SK-N-SH (cell line): Measurements from ENCODE around the gene METRNL. TPM values are rescaled to one million over a fixed set of nuclear protein-coding genes. Genes with fewer than 3 reads are reported as not detected.
"Not testable (repeated sequence)": the region's sequence is repeated elsewhere in the genome, so short reads cannot be mapped to it uniquely, and the experiment has no call there.

Source experiments
- CTCF ChIA-PET: fragments of 300-600, 350-600 bp; formaldehyde crosslinking; extraction: SDS; loops from one replicate; lab custom pipeline; 2021; lab: Yijun Ruan, JAX
- POLR2A ChIA-PET: fragments of 350-600 bp; sonication (Branson Sonifier 250); formaldehyde crosslinking; extraction: SDS; loops from one replicate; lab custom pipeline; 2020; ENCODE audit warnings: antibody characterized with exemption, inconsistent platforms; lab: Yijun Ruan, JAX
- DNase-seq: peaks from one replicate; pipeline ENCODE4 v3.0.0; 2012
- H2AFZ ChIP-seq: fragments of 200-600 bp; sonication (generic); 2 replicates; pipeline ENCODE4 v1.8.1; 2016; ENCODE audit warnings: antibody characterized with exemption, mild to moderate bottlenecking, low read depth
- H3F3A ChIP-seq: fragments of 200-600 bp; sonication (generic); replicated peaks from 2 replicates; pipeline ENCODE3; 2016; ENCODE audit warnings: antibody characterized with exemption, mild to moderate bottlenecking; ENCODE audit not compliant: insufficient read depth
- H3K27ac ChIP-seq, 2 experiments: fragments of 200-500 bp in 1 of 2; fragments of 200-600 bp in 1 of 2; sonication (Bioruptor generic) in 1 of 2; sonication (generic), shearing (Covaris generic) in 1 of 2; 2 replicates each; pipeline versions ENCODE4 v1.5.1 to v1.6.1; 2014 to 2016; ENCODE audit warnings: low read depth in 2 of 2, inconsistent platforms in 1 of 2, low read length in 1 of 2, mild to moderate bottlenecking in 1 of 2, mixed read lengths in 1 of 2
- H3K27me3 ChIP-seq: fragments of 200-600 bp; sonication (generic), shearing (Covaris generic); 2 replicates; pipeline ENCODE4 v1.6.1; 2016; ENCODE audit warnings: mixed run types; ENCODE audit not compliant: insufficient read depth
- H3K36me3 ChIP-seq, 2 experiments: fragments of 200-500 bp in 1 of 2; fragments of 200-600 bp in 1 of 2; sonication (Bioruptor generic) in 1 of 2; sonication (generic) in 1 of 2; replicated peaks in 1 of 2; 2 replicates each; pipeline versions ENCODE3 to v1.5.1; 2014 to 2016; ENCODE audit warnings: low read length in 1 of 2, mild to moderate bottlenecking in 1 of 2; ENCODE audit not compliant: insufficient read depth in 2 of 2, control insufficient read depth in 1 of 2
- H3K4me1 ChIP-seq, 2 experiments: fragments of 200-500 bp in 1 of 2; fragments of 200-600 bp in 1 of 2; sonication (Bioruptor generic) in 1 of 2; sonication (generic), shearing (Covaris generic) in 1 of 2; 2 replicates each; pipeline versions ENCODE4 v1.5.1 to v1.6.1; 2014 to 2016; ENCODE audit warnings: low read depth in 1 of 2, low read length in 1 of 2, mixed run types in 1 of 2; ENCODE audit not compliant: insufficient read depth in 2 of 2, control insufficient read depth in 1 of 2
- H3K4me2 ChIP-seq: fragments of 200-600 bp; sonication (generic), shearing (Covaris generic); 2 replicates; pipeline ENCODE4 v1.6.1; 2017; ENCODE audit warnings: mixed run types
- H3K4me3 ChIP-seq, 2 experiments: fragments of 200-500 bp in 1 of 2; fragments of 200-600 bp in 1 of 2; sonication (Bioruptor generic) in 1 of 2; sonication (generic), shearing (Covaris generic) in 1 of 2; 2 replicates each; pipeline versions ENCODE4 v1.5.1 to v1.8.1; 2014 to 2016; ENCODE audit warnings: low read depth in 2 of 2, inconsistent platforms in 1 of 2, low read length in 1 of 2, mild to moderate bottlenecking in 1 of 2, mixed read lengths in 1 of 2, moderate library complexity in 1 of 2
- H3K79me2 ChIP-seq: fragments of 200-600 bp; sonication (generic); 2 replicates; pipeline ENCODE4 v1.8.1; 2017; ENCODE audit warnings: mild to moderate bottlenecking; ENCODE audit not compliant: insufficient read depth
- H3K9ac ChIP-seq: fragments of 200-600 bp; sonication (generic); 2 replicates; pipeline ENCODE4 v1.6.1; 2017; ENCODE audit warnings: mixed run types
- H3K9me2 ChIP-seq: fragments of 200-600 bp; sonication (generic); 2 replicates; pipeline ENCODE4 v1.6.1; 2017; ENCODE audit warnings: mixed run types
- H3K9me3 ChIP-seq: fragments of 200-600 bp; sonication (generic); 2 replicates; pipeline ENCODE4 v1.6.1; 2017; ENCODE audit warnings: mixed run types, mild to moderate bottlenecking, moderate library complexity
- H4K20me1 ChIP-seq: fragments of 200-600 bp; sonication (generic); 2 replicates; pipeline ENCODE4 v1.6.1; 2017; ENCODE audit warnings: mild to moderate bottlenecking, mixed run types; ENCODE audit not compliant: insufficient read depth
- CHD2 ChIP-seq: fragments of 150-350 bp; IDR thresholded peaks from 2 replicates; pipeline ENCODE4 v1.6.1; 2018; ENCODE audit warnings: low read length; ENCODE audit not compliant: partially characterized antibody
- ELF1 ChIP-seq: IDR thresholded peaks from 2 replicates; pipeline ENCODE4 v1.4.0; 2012
- EZH2phosphoT487 ChIP-seq: fragments of 200-600 bp; sonication (generic); IDR thresholded peaks from 2 replicates; pipeline ENCODE4 v1.6.1; 2017; ENCODE audit warnings: low read depth, mixed run types, mild to moderate bottlenecking, antibody characterized with exemption, moderate library complexity, borderline replicate concordance
- MEF2A ChIP-seq: IDR thresholded peaks from 2 replicates; pipeline ENCODE4 v1.4.0; 2012; ENCODE audit warnings: low read depth, borderline replicate concordance
- MXI1 ChIP-seq: IDR thresholded peaks from 2 replicates; pipeline ENCODE4 v1.6.1; 2012; ENCODE audit warnings: mild to moderate bottlenecking, low read depth, low read length, improper control_type of control experiment
- NRF1 ChIP-seq: IDR thresholded peaks from 2 replicates; pipeline ENCODE4 v1.6.1; 2012; ENCODE audit warnings: low read depth, mild to moderate bottlenecking, low read length
- POLR2AphosphoS5 ChIP-seq: IDR thresholded peaks from 2 replicates; pipeline ENCODE4 v1.6.1; 2012; ENCODE audit warnings: low read depth, low read length
- RCOR1 ChIP-seq: fragments of 150-350 bp; IDR thresholded peaks from 2 replicates; pipeline ENCODE4 v1.6.1; 2017; ENCODE audit warnings: antibody characterized with exemption, low read length
- RXRA ChIP-seq: IDR thresholded peaks from 2 replicates; pipeline ENCODE4 v1.4.0; 2012; ENCODE audit warnings: low read depth, mild to moderate bottlenecking, borderline replicate concordance
- USF1 ChIP-seq: IDR thresholded peaks from 2 replicates; pipeline ENCODE4 v1.4.0; 2012; ENCODE audit warnings: low read depth, borderline replicate concordance
- YY1 ChIP-seq: IDR thresholded peaks from 2 replicates; pipeline ENCODE4 v1.4.0; 2012; ENCODE audit warnings: low read depth, mild to moderate bottlenecking
- WGBS: methylation state at CpG from one replicate; pipeline ENCODE4 v1.1.6; 2017; ENCODE audit warnings: low lambda C conversion rate; 5-methylcytosine and 5-hydroxymethylcytosine counted together
- polyA plus RNA-seq, 3 experiments: library from polyadenylated mRNA; depleted of rRNA; stranded (reverse); fragments of >200 nt; gene quantifications; 2 replicates each; pipeline ENCODE4 v1.2.3, GENCODE V29; 2012
- TF ChIP-seq, protein P1 (sequence below): fragments of 150-350 bp; IDR thresholded peaks from 2 replicates; pipeline ENCODE4 v1.6.1; 2017; ENCODE audit warnings: antibody characterized with exemption, low read length, low read depth, borderline replicate concordance
- TF ChIP-seq, protein P2 (sequence below): fragments of 150-350 bp; IDR thresholded peaks from 2 replicates; pipeline ENCODE4 v1.6.1; 2016; ENCODE audit warnings: mild to moderate bottlenecking, low read depth, low read length

The METRNL gene
- polyA plus RNA-seq, 1 of the 3 experiments (the other 2 are of a cell fraction), result 75.5 TPM

GRCh38 chr17:83065660-83066542 lies 13.5 kb upstream of the METRNL start:
- H3K79me2 ChIP-seq, result no peaks in the 10 kb centered on the region
- no peak overlapping the region for H3K9ac ChIP-seq
- H3K27ac ChIP-seq, result no peak overlapping the region
- no peak overlapping the region for H3K4me3 ChIP-seq
- no peaks in the 10 kb centered on the region for H3K27me3 ChIP-seq
- H2AFZ ChIP-seq, result no peak overlapping the region
- no peaks in the 10 kb centered on the region for H3K9me2 ChIP-seq
- H3K36me3 ChIP-seq, result no peaks in the 10 kb centered on the region
- no peak for DNase-seq
- POLR2A ChIA-PET, result interaction anchor here (1.2 kb wide), 1 partner anchor 13 kb away, joined by 3 read pairs; the partner anchor contains the start of gene METRNL
- 79% methylated on average over 26 of the region's 39 CpGs for WGBS
- no peaks in the 10 kb centered on the region for H3F3A ChIP-seq
- no peak overlapping the region for H3K4me2 ChIP-seq
- TF ChIP-seq, protein P1, sequence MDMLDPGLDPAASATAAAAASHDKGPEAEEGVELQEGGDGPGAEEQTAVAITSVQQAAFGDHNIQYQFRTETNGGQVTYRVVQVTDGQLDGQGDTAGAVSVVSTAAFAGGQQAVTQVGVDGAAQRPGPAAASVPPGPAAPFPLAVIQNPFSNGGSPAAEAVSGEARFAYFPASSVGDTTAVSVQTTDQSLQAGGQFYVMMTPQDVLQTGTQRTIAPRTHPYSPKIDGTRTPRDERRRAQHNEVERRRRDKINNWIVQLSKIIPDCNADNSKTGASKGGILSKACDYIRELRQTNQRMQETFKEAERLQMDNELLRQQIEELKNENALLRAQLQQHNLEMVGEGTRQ, result no peak
- TF ChIP-seq ELF1 (no peak), MEF2A (no peak), POLR2AphosphoS5 (no peak), USF1 (no peak), NRF1 (no peak), MXI1 (no peak), EZH2phosphoT487 (no peak), RXRA (no peak), YY1 (no peak), RCOR1 (no peak), CHD2 (no peak)
- TF ChIP-seq, protein P2, sequence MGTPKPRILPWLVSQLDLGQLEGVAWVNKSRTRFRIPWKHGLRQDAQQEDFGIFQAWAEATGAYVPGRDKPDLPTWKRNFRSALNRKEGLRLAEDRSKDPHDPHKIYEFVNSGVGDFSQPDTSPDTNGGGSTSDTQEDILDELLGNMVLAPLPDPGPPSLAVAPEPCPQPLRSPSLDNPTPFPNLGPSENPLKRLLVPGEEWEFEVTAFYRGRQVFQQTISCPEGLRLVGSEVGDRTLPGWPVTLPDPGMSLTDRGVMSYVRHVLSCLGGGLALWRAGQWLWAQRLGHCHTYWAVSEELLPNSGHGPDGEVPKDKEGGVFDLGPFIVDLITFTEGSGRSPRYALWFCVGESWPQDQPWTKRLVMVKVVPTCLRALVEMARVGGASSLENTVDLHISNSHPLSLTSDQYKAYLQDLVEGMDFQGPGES, result no peak
- no peaks in the 10 kb centered on the region for H4K20me1 ChIP-seq
- H3K9me3 ChIP-seq, result no peaks in the 10 kb centered on the region
- CTCF ChIA-PET, result interaction anchor here (0.9 kb wide), 1 partner anchor 9 kb away, joined by 4 read pairs; no protein-coding TSS in a partner anchor
- H3K4me1 ChIP-seq, result peaks cover 0 to 15% of the 10 kb centered on the region in 2 experiments; a peak in 1 of 4 replicates

GRCh38 chr17:83066543-83066890 lies 12.9 kb upstream of the METRNL start:
- peaks cover 0 to 21% of the 10 kb centered on the region in 2 experiments; a peak in 1 of 4 replicates for H3K4me1 ChIP-seq
- H3K36me3 ChIP-seq, H3K4me2 ChIP-seq, H3K4me3 ChIP-seq, CTCF ChIA-PET, H3K79me2 ChIP-seq, H3K9me2 ChIP-seq, H4K20me1 ChIP-seq, H2AFZ ChIP-seq, H3K27ac ChIP-seq, H3K9ac ChIP-seq, H3F3A ChIP-seq, H3K27me3 ChIP-seq, DNase-seq, H3K9me3 ChIP-seq: not testable (repeated sequence)
- WGBS, result 86% methylated on average over 13 of the region's 19 CpGs
- POLR2A ChIA-PET, result interaction anchor here (1.2 kb wide), 1 partner anchor 13 kb away, joined by 3 read pairs; the partner anchor contains the start of gene METRNL
